Measurements from ENCODE around the gene ATG16L2.

DNA sequence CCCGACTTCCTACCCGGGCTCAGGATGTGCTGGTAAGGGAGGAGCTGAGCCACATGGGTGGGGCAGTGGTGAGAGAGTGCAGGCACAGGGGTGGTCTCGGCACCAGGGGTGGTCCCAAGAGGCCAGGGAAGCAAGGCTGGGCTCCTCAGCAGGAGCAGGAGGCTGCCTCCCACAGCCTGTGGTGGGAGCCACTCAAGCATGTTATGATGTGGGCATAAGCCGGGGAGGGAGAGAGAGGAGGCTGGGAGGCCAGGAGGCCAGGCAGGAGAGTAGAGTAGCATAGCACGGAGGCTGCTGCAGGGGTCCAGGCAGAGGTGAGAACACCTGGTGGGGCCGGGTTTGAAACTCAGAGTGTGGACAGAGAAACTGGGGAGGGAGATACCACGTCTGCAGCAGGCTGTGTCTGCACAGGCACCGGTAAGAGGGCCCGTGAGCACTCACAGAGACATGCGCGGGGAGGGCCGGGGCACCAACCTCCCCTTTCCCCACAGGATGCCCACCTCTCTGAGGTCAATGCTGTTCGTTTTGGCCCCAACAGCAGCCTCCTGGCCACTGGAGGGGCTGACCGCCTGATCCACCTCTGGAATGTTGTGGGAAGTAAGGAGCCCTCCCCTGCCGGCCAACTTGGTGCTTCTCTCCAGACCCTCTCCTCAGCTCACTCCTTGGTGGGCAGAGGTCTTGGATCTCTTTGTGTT, 10.7 kb downstream of the ATG16L2 start:
- TF ChIP-seq, protein P1, sequence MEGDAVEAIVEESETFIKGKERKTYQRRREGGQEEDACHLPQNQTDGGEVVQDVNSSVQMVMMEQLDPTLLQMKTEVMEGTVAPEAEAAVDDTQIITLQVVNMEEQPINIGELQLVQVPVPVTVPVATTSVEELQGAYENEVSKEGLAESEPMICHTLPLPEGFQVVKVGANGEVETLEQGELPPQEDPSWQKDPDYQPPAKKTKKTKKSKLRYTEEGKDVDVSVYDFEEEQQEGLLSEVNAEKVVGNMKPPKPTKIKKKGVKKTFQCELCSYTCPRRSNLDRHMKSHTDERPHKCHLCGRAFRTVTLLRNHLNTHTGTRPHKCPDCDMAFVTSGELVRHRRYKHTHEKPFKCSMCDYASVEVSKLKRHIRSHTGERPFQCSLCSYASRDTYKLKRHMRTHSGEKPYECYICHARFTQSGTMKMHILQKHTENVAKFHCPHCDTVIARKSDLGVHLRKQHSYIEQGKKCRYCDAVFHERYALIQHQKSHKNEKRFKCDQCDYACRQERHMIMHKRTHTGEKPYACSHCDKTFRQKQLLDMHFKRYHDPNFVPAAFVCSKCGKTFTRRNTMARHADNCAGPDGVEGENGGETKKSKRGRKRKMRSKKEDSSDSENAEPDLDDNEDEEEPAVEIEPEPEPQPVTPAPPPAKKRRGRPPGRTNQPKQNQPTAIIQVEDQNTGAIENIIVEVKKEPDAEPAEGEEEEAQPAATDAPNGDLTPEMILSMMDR (conservative IDR thresholded peaks at IDR 0.05 in 1 of 2, IDR thresholded peaks at IDR 0.05 in 1 of 2; ENCODE audit: low read depth in 1 of 2, low read length in 2 of 2) = no peak
- TF ChIP-seq EZH2 (IDR thresholded peaks at IDR 0.05; ENCODE audit: low read length, missing control alignments) = no peak

All from fibroblast of lung (primary cell).